ENCODE results near the gene C2orf81.

DNA sequence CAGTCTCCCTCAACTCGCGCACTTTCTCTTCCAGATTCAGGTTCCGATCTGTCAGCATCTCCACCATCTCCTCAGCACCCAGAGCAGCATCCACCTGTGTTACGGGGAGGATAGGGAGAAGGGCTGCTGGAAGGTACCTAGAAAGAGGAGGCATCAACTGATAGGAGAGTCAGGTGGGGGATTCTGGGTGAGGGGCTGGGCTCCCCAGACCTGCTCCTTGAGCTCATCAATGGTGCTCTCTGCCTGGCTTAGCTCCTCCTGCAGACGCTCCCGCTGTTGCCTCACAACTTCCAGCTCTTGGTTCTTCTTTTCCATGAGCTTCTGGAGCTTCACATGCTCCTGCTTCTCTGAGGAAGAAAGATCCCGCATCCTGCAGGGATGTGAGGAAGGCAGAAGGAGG is 51.4 kb downstream of the C2orf81 start:
- TF ChIP-seq, protein P1, sequence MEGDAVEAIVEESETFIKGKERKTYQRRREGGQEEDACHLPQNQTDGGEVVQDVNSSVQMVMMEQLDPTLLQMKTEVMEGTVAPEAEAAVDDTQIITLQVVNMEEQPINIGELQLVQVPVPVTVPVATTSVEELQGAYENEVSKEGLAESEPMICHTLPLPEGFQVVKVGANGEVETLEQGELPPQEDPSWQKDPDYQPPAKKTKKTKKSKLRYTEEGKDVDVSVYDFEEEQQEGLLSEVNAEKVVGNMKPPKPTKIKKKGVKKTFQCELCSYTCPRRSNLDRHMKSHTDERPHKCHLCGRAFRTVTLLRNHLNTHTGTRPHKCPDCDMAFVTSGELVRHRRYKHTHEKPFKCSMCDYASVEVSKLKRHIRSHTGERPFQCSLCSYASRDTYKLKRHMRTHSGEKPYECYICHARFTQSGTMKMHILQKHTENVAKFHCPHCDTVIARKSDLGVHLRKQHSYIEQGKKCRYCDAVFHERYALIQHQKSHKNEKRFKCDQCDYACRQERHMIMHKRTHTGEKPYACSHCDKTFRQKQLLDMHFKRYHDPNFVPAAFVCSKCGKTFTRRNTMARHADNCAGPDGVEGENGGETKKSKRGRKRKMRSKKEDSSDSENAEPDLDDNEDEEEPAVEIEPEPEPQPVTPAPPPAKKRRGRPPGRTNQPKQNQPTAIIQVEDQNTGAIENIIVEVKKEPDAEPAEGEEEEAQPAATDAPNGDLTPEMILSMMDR (conservative IDR thresholded peaks at IDR 0.05) = no peak
- no peak for TF ChIP-seq ZFX (IDR thresholded peaks at IDR 0.05)

Measured in C4-2B (cell line).